GM08714 (cell line): ENCODE measurements around the gene RIMS3.

ENCODE experiments used
- H3K4me3 ChIP-seq: fragments of 200-500 bp; sonication (Bioruptor generic); 2 replicates; pipeline ENCODE4 v1.5.1; 2014; ENCODE audit warnings: mild to moderate bottlenecking, low read length, inconsistent platforms
- ZNF274 ChIP-seq: IDR thresholded peaks from 2 replicates; pipeline ENCODE4 v1.6.1; 2012; ENCODE audit warnings: mild to moderate bottlenecking, low read depth, low read length

The RIMS3 gene

GRCh38 chr1:40679165-40679953 is 13.9 kb upstream of the RIMS3 start:
- no peak overlapping the region for H3K4me3 ChIP-seq
- no peak for TF ChIP-seq ZNF274

- no peak for TF ChIP-seq ZNF274
- H3K4me3 ChIP-seq, result no peak overlapping the region
Measured at GRCh38 chr1:40676501-40676900, 11.0 kb upstream of the RIMS3 start.

GRCh38 chr1:40673452-40673851 is 8.0 kb upstream of the RIMS3 start:
- H3K4me3 ChIP-seq, result no peak overlapping the region
- no peak for TF ChIP-seq ZNF274

- no peak for TF ChIP-seq ZNF274
Measured at GRCh38 chr1:40668769-40669525, 3.5 kb upstream of the RIMS3 start.

GRCh38 chr1:40664791-40665190 is 691 bp downstream of the RIMS3 start:
- TF ChIP-seq ZNF274, result no peak
- H3K4me3 ChIP-seq, result no peak overlapping the region

More at GRCh38 chr1:40668769-40669525, 3.5 kb upstream of the RIMS3 start:
- no peak overlapping the region; the same call in 1 of the 2 replicates for H3K4me3 ChIP-seq

GRCh38 chr1:40664167-40664537 is 1.3 kb downstream of the RIMS3 start:
- no peak overlapping the region for H3K4me3 ChIP-seq
- TF ChIP-seq ZNF274, result no peak

GRCh38 chr1:40663324-40664166 is 1.9 kb downstream of the RIMS3 start:
- H3K4me3 ChIP-seq, result no peak overlapping the region
- TF ChIP-seq ZNF274, result no peak

GRCh38 chr1:40662864-40663263 is 2.6 kb downstream of the RIMS3 start:
- no peak overlapping the region for H3K4me3 ChIP-seq
- TF ChIP-seq ZNF274, result no peak

- TF ChIP-seq ZNF274, result no peak
- no peak overlapping the region for H3K4me3 ChIP-seq
Measured at GRCh38 chr1:40662151-40662550, 3.3 kb downstream of the RIMS3 start.

GRCh38 chr1:40661678-40662077 is 3.8 kb downstream of the RIMS3 start:
- no peak overlapping the region for H3K4me3 ChIP-seq
- no peak for TF ChIP-seq ZNF274

GRCh38 chr1:40659649-40659947 is 5.9 kb downstream of the RIMS3 start:
- no peak overlapping the region for H3K4me3 ChIP-seq
- no peak for TF ChIP-seq ZNF274

GRCh38 chr1:40658751-40659648 is 6.5 kb downstream of the RIMS3 start:
- no peak for TF ChIP-seq ZNF274
- no peak overlapping the region for H3K4me3 ChIP-seq

GRCh38 chr1:40657046-40657445 is 8.4 kb downstream of the RIMS3 start:
- no peak overlapping the region for H3K4me3 ChIP-seq
- no peak for TF ChIP-seq ZNF274
